Measurements from ENCODE around the gene ZBTB32. TPM values are rescaled to one million over a fixed set of nuclear protein-coding genes. Genes with fewer than 3 reads are reported as not detected.

The ZBTB32 gene
- total RNA-seq, 1 experiment from 2014 or later: 0.13 TPM

- H4K8ac ChIP-seq (replicated peaks; ENCODE audit: insufficient read length, low read depth, low read length): no peak overlapping the region
- no peak for DNase-seq
- no peaks in the 10 kb centered on the region for H3K9me3 ChIP-seq (ENCODE audit: control insufficient read depth, low read depth, low read length)
- H3K27ac Mint-ChIP-seq: peak overlapping the region in 1 of 3 experiments; percentile 73; a peak in 2 of 7 replicates
- no peaks in the 10 kb centered on the region for H3K23me2 ChIP-seq (ENCODE audit: insufficient read length, low read depth, low read length, poor library complexity, severe bottlenecking)
- no peak overlapping the region for H3K4me2 ChIP-seq (ENCODE audit: insufficient read depth, insufficient read length, low read length)
- H2BK5ac ChIP-seq (ENCODE audit: insufficient read length, low read length): no peak overlapping the region
- H3K4ac ChIP-seq (ENCODE audit: low read depth, low read length): no peak overlapping the region
- no peak overlapping the region for H3T11ph ChIP-seq (ENCODE audit: low read length)
- H3K18ac ChIP-seq (ENCODE audit: insufficient read length, low read depth, low read length): no peak overlapping the region
- H3K56ac ChIP-seq (ENCODE audit: insufficient read length, low read depth, low read length): no peak overlapping the region
- H3K4me3 Mint-ChIP-seq: no peak overlapping the region
- no peaks in the 10 kb centered on the region for H4K20me1 ChIP-seq (ENCODE audit: control insufficient read depth, insufficient read depth, insufficient read length)
- TF ChIP-seq CTCF (conservative IDR thresholded peaks at IDR 0.05): no peak
- no peak overlapping the region for H2BK120ac ChIP-seq (ENCODE audit: low read depth, low read length, poor library complexity, severe bottlenecking)
- H3K27ac ChIP-seq (ENCODE audit: insufficient read length, low read depth, low read length): no peak overlapping the region
- H2AK5ac ChIP-seq (ENCODE audit: insufficient read length, low read length): no peak overlapping the region
- no peaks in the 10 kb centered on the region for H3K4me1 ChIP-seq (ENCODE audit: insufficient read depth, low read length)
- H2BK12ac ChIP-seq (ENCODE audit: insufficient read length, low read depth, low read length): no peak overlapping the region
- H3K79me2 ChIP-seq (ENCODE audit: insufficient read depth, low read length): no peaks in the 10 kb centered on the region
- no peaks in the 10 kb centered on the region for H3K9me3 Mint-ChIP-seq
- no peak overlapping the region for H2AFZ ChIP-seq (ENCODE audit: low read length)
- H3K36me3 Mint-ChIP-seq (ENCODE audit: insufficient read depth in 1 of 3, low read depth in 3 of 3): peaks cover 57 to 81% (median 77%) of the 10 kb centered on the region in 3 experiments
- H3K79me1 ChIP-seq (ENCODE audit: insufficient read depth, low read depth, low read length, poor library complexity, severe bottlenecking): no peaks in the 10 kb centered on the region
- no peak overlapping the region for H3K9ac ChIP-seq (ENCODE audit: extremely low read depth, insufficient read length, low read length)
- H3K23ac ChIP-seq (ENCODE audit: insufficient read length, low read depth, low read length): no peak overlapping the region
- no peak overlapping the region for H3K14ac ChIP-seq (ENCODE audit: insufficient read depth, low read length)
- H4K5ac ChIP-seq (ENCODE audit: insufficient read length, low read depth, low read length): no peak overlapping the region
- WGBS (ENCODE audit: extremely low coverage, insufficient read length, low lambda C conversion rate): no CpG with 5 or more reads among the region's 35 CpGs
- H3K4me1 Mint-ChIP-seq: no peaks in the 10 kb centered on the region
- H2BK20ac ChIP-seq (ENCODE audit: low read depth, low read length, poor library complexity, severe bottlenecking): no peak overlapping the region
- no peak overlapping the region for H2BK15ac ChIP-seq (ENCODE audit: low read depth, low read length)
- no peak overlapping the region for H4K91ac ChIP-seq (ENCODE audit: insufficient read length, low read depth, low read length)
- H3K27me3 Mint-ChIP-seq (ENCODE audit: low read depth): no peaks in the 10 kb centered on the region
- no peaks in the 10 kb centered on the region for H3K27me3 ChIP-seq (ENCODE audit: insufficient read depth, low read length)
Measured at GRCh38 chr19:35733180-35734125, 29.1 kb downstream of the ZBTB32 start.

Measured in H9 (cell line).